D721Med (cell line): Measurements from ENCODE around the gene DLGAP4.

Experiments used
- DNase-seq: peaks from one replicate; pipeline ENCODE4 v3.0.0; 2011; ENCODE audit warnings: low spot score; ENCODE audit not compliant: insufficient read length
- FAIRE-seq: peaks from 2 replicates; lab custom pipeline; 2011; peaks lifted over from hg19 to GRCh38; lab: Jason Lieb, UNC
- TF ChIP-seq, protein P1 (sequence below): IDR thresholded peaks from 2 replicates; pipeline ENCODE4 v1.5.1; 2012; ENCODE audit warnings: mild to moderate bottlenecking, control low read depth; ENCODE audit not compliant: insufficient read depth; ENCODE audit errors: missing control alignments

The DLGAP4 gene

DNA sequence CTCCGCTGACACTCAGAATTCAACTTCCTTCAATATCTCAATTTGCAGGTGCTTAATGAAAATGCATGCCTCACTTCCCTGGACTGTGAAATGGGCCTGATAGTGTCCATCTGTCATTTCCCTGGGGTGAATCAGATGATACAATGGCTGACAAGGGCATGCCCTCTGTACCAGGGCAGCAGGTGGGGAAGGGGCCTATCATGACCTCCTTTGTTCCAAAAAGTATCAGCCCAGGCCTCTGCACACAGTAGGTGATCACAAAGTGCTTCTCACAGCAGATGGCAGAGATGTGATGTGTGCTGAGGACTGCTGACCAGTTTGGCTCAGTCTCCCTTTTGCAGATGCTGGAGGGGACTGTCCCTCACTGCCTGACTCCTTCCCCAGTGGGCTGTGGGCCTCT lies 44.3 kb downstream of the DLGAP4 start:
- DNase-seq (no peak), FAIRE-seq (no peak)
- TF ChIP-seq, protein P1, sequence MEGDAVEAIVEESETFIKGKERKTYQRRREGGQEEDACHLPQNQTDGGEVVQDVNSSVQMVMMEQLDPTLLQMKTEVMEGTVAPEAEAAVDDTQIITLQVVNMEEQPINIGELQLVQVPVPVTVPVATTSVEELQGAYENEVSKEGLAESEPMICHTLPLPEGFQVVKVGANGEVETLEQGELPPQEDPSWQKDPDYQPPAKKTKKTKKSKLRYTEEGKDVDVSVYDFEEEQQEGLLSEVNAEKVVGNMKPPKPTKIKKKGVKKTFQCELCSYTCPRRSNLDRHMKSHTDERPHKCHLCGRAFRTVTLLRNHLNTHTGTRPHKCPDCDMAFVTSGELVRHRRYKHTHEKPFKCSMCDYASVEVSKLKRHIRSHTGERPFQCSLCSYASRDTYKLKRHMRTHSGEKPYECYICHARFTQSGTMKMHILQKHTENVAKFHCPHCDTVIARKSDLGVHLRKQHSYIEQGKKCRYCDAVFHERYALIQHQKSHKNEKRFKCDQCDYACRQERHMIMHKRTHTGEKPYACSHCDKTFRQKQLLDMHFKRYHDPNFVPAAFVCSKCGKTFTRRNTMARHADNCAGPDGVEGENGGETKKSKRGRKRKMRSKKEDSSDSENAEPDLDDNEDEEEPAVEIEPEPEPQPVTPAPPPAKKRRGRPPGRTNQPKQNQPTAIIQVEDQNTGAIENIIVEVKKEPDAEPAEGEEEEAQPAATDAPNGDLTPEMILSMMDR, result no peak

DNA sequence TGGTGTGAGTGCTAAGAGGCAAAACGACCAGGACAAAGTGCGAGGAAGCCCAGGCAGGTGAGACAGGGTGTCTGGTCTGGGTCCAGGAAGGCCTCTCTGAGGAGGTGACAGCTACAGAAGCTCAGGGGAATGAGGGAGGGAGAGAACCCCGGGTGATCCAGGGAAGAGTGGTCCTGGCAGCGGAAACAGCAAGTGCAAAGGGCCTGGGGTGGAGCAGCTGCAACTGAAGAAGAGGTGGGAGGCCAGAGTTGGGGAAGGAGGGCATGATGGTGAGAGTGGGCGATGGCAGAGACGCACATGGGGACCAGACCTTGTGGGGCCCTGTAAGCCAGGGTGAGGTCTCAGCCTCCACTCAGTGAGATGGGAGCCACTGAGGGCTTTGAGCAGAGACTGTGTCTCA lies 45.8 kb downstream of the DLGAP4 start:
- FAIRE-seq, result no peak
- TF ChIP-seq, protein P1, result no peak
- DNase-seq, result no peak

DNA sequence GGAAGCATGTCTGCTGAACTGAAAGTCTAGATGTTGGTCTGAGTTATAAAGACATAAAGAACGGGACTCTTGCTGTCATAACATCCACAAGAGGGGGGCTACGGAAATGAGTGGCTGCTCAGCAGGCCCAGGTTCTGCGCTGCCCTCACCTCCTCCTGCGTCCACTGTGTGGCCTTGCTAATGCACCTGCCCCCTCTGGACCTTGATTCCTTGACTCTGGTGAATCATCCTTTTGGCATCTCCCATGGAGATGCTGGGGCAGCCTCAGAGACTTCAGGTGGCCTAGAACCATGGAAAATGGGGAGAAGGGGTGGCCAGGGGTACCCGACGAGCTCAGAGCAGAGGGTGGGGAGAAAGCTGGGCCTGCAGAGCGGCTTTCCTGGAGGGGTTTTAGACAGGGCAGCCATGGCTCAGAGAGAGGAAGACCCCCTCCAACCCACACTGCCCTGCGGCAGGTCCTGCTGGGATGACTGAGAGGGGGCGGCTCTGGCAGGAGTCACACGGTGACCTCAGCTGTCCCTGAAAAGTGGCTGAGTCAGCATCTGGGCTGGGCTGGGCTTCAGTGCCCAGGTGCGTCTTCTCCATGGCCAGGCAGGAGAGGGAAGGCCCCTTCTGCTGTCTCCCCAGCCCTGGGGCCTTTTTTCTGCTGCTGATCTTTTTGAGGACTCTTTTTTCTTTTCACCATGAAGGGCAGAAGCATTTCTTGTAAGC lies 46.9 kb downstream of the DLGAP4 start:
- TF ChIP-seq, protein P1, result no peak
- no peak for FAIRE-seq
- DNase-seq, result no peak

DNA sequence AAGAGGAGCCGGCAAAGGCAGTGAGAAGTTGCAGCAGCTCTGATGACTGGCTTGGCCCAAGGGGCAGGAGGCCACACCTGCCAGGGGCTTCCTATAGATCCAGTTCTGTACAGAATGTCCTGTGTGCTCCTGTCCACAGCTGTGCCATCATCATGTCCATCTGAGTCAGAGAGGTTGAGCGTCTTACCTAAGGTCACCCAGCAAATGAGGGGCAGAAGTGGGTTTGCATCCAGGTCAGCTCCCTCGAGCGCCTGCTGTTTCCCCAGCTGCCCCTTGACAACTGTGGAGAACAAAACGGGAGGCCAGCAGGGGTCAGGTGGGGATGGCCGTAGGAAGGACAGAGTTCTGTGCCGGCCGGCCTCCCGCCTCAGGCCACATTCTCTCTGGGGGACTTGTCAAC lies 47.6 kb downstream of the DLGAP4 start:
- TF ChIP-seq, protein P1, result no peak
- no peak for DNase-seq
- FAIRE-seq, result no peak

DNA sequence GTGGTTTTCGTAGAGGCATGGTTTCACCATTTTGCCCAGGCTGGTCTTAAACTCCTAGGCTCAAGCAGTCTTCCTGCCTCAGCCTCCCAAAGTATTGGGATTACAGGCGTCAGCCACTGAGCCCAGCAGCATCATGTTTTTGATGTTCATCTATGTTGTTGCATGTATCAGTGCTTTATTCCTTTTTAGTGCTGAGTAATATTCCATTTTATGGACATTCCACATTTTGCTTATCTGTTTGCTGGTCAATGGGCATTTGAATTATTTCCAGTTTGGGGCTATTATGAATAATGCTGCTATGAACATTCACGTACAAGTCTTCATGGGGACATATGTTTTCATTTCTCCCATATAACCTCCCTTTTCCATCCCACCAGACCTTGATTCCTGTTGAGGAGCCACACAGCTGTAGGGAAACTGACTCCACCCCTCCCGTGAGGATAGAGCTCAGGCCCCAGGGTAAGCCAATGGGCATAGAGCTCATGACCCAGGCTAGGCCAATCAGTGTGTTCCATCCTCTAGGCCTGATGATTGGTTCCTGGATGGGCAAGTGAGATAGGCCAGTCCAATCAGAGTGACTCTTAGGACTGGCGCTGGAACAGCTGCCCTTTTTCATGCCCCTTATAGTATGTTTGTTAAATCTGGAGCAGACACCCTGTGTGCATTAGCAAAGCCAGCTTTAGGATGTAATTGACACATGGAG lies 49.5 kb downstream of the DLGAP4 start:
- FAIRE-seq, result no peak
- DNase-seq, result no peak
- TF ChIP-seq, protein P1, result no peak

DNA sequence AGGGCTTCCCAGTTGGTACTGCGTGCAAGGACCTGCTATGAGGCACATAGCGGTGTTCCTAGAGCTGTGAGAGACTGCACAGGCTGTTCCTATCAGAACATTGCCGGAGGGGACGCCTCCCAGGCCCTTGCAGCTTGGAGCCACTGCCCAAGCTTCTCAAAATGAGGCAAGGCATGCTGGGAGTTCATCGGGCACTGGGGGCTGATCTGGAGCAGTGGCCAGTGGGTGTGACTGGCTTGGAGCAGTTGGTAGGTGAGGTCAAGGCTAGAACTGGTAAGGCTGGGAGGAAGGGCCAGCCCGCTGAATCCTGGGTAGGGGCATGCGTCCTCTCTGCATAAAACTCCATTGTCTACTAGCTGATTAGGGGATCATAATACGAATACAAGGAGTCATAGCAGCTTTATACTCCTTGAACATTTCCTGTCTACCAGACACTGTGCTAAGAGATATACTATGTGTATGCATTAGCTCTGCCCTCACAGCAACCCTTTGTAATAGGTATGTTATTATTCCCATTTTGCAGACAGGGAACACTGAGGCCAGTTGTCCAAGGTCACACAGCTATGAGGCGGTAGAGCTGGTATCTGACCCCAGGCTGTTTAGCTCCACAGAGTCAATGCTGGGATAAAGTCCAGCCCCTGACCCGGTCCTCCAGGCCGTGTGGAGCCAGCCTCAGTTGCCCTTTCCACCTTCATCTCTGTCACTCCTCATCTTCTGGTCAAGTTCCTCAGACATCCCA lies 53.7 kb downstream of the DLGAP4 start:
- TF ChIP-seq, protein P1, result no peak
- FAIRE-seq (no peak), DNase-seq (no peak)

DNA sequence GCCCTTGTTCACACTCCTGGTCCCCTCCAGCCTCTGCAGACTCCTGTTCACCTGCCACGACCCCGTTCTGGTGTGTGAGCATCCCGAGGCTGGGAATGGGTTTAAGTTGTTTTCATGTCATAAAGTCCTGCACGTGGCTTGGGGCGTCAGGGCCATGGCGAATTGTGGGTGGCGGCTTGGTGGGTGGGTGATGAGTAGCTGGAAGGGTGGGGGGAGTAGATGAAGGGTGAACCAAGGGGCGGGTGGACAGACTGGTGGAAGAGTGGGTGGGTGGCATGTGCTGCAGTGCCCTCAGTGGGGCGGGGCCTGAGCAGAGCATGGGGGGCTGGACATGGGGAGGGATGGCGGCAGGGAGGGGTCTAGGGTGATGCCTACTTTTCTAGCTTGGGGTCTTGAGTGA lies 54.3 kb downstream of the DLGAP4 start:
- FAIRE-seq (no peak), DNase-seq (no peak)
- TF ChIP-seq, protein P1, result no peak
